A549 (cell line): ENCODE measurements around the gene C20orf173. TPM values are rescaled to one million over a fixed set of nuclear protein-coding genes. Genes with fewer than 3 reads are reported as not detected.

ENCODE experiments used
- ATAC-seq, 2 experiments: fragments of 200-7000 bp in 1 of 2; fragments of >200 bp in 1 of 2; cut with Nextera tagmentation in 1 of 2; cut with Tn5 transposase in 1 of 2; 3 replicates each; pipeline versions ENCODE4 v1.8.0 to v1.9.1; 2018 to 2020; ENCODE audit warnings: mild to moderate bottlenecking in 1 of 2, moderate library complexity in 1 of 2
- CTCF ChIA-PET: fragments of 300-600 bp; sonication (Branson Sonifier 250); formaldehyde crosslinking; extraction: SDS; loops from one replicate; lab custom pipeline; 2021; ENCODE audit warnings: antibody characterized with exemption, inconsistent platforms; lab: Yijun Ruan, JAX
- POLR2A ChIA-PET: fragments of 350-600 bp; formaldehyde crosslinking; extraction: SDS; loops from one replicate; lab custom pipeline; 2021; ENCODE audit warnings: antibody characterized with exemption, inconsistent platforms; lab: Yijun Ruan, JAX
- DNase-seq, 2 experiments: peaks; one replicate each; pipeline versions ENCODE4 v3.0.0 to v3.0.0-alpha.2; 2011 to 2016; ENCODE audit warnings: low read depth in 1 of 2, low spot score in 1 of 2
- FAIRE-seq: peaks from 2 replicates; lab custom pipeline; 2011; peaks lifted over from hg19 to GRCh38; lab: Jason Lieb, UNC
- H3K27ac ChIP-seq, 2 experiments: fragments of >200 bp; sonication (Bioruptor Twin); formaldehyde crosslinking; 3 replicates each; pipeline ENCODE4 v1.5.1; 2016 to 2017
- H3K4me1 ChIP-seq: fragments of >200 bp; sonication (Bioruptor Twin); formaldehyde crosslinking; 3 replicates; pipeline ENCODE4 v1.6.1; 2016
- H3K4me2 ChIP-seq: fragments of >200 bp; sonication (Bioruptor Twin); formaldehyde crosslinking; 3 replicates; pipeline ENCODE4 v1.6.1; 2016
- H3K4me3 ChIP-seq: fragments of >200 bp; sonication (Bioruptor Twin); formaldehyde crosslinking; 3 replicates; pipeline ENCODE4 v1.5.1; 2016
- H3K9me3 ChIP-seq: fragments of >200 bp; sonication (Bioruptor Twin); formaldehyde crosslinking; 3 replicates; pipeline ENCODE4 v1.6.1; 2016
- BCL3 ChIP-seq: fragments of >200 bp; sonication (Bioruptor Twin); formaldehyde crosslinking; IDR thresholded peaks from 3 replicates; pipeline ENCODE4 v1.6.1; 2016
- CBX2 ChIP-seq: fragments of 200-600 bp; sonication (generic); IDR thresholded peaks from 2 replicates; pipeline ENCODE4 v1.6.1; 2016; ENCODE audit warnings: low read depth, mild to moderate bottlenecking, borderline replicate concordance
- CBX8 ChIP-seq: fragments of 200-600 bp; sonication (generic); IDR thresholded peaks from 2 replicates; pipeline ENCODE4 v1.6.1; 2016
- CEBPB ChIP-seq, 2 experiments: fragments of >200 bp in 1 of 2; sonication (Bioruptor Twin) in 1 of 2; formaldehyde crosslinking in 1 of 2; IDR thresholded peaks; 2 replicates each; pipeline ENCODE4 v1.6.1; 2012 to 2016
- EHF ChIP-seq: fragments of 250-450 bp; sonication (Bioruptor Pico); IDR thresholded peaks from 2 replicates; pipeline ENCODE4 v1.5.0; 2020; ENCODE audit warnings: mild to moderate bottlenecking
- EP300 ChIP-seq, 2 experiments: fragments of >200 bp; sonication (Bioruptor Twin); formaldehyde crosslinking; IDR thresholded peaks; 2 replicates in 1 of 2; 3 replicates in 1 of 2; pipeline ENCODE4 v1.6.1; 2016 to 2017
- FOSL2 ChIP-seq, 2 experiments: fragments of 450-650 bp in 1 of 2; fragments of >200 bp in 1 of 2; sonication (Bioruptor Twin) in 1 of 2; formaldehyde crosslinking; IDR thresholded peaks; 2 replicates each; pipeline versions ENCODE4 v1.5.0 to v1.6.1; 2016 to 2020; ENCODE audit warnings: mild to moderate bottlenecking in 1 of 2, moderate library complexity in 1 of 2
- FOXS1 ChIP-seq: fragments of 250-450 bp; sonication (Bioruptor Pico); IDR thresholded peaks from 2 replicates; pipeline ENCODE4 v1.5.0; 2020; ENCODE audit warnings: mild to moderate bottlenecking, moderate library complexity
- HDAC2 ChIP-seq: fragments of 200-600 bp; sonication (generic); IDR thresholded peaks from 2 replicates; pipeline ENCODE4 v1.6.1; 2016
- HOXA7 ChIP-seq: fragments of 250-450 bp; sonication (Bioruptor Pico); IDR thresholded peaks from 2 replicates; pipeline ENCODE4 v1.5.0; 2020; ENCODE audit warnings: mild to moderate bottlenecking, moderate library complexity
- JUNB ChIP-seq: fragments of >200 bp; sonication (Bioruptor Twin); formaldehyde crosslinking; IDR thresholded peaks from 2 replicates; pipeline ENCODE4 v1.6.1; 2016
- KDM5A ChIP-seq: fragments of 200-600 bp; sonication (generic); IDR thresholded peaks from 2 replicates; pipeline ENCODE4 v1.6.1; 2016; ENCODE audit warnings: antibody characterized with exemption, mild to moderate bottlenecking
- NFE2L2 ChIP-seq: fragments of 150-350 bp; conservative IDR thresholded peaks from 2 replicates; pipeline ENCODE4 v1.6.1; 2014; ENCODE audit warnings: low read length
- NPAS2 ChIP-seq: fragments of 250-450 bp; sonication (Bioruptor Pico); IDR thresholded peaks from 2 replicates; pipeline ENCODE4 v1.8.0; 2022; ENCODE audit warnings: mild to moderate bottlenecking, moderate library complexity, borderline replicate concordance
- POLR2AphosphoS2 ChIP-seq: conservative IDR thresholded peaks from 2 replicates; pipeline ENCODE4 v1.6.1; 2012; ENCODE audit warnings: low read length, improper control_type of control experiment, inconsistent platforms
- RAD21 ChIP-seq, 2 experiments: fragments of >200 bp in 1 of 2; sonication (Bioruptor Twin) in 1 of 2; formaldehyde crosslinking in 1 of 2; IDR thresholded peaks in 1 of 2; conservative IDR thresholded peaks in 1 of 2; 2 replicates in 1 of 2; 3 replicates in 1 of 2; pipeline ENCODE4 v1.6.1; 2012 to 2018; ENCODE audit warnings: inconsistent platforms in 1 of 2
- RCOR1 ChIP-seq: fragments of 150-350 bp; IDR thresholded peaks from 2 replicates; pipeline ENCODE4 v1.6.1; 2014; ENCODE audit warnings: antibody characterized with exemption, low read length, low read depth
- REST ChIP-seq: fragments of 200-600 bp; sonication (generic); IDR thresholded peaks from 2 replicates; pipeline ENCODE4 v1.6.1; 2016; ENCODE audit warnings: antibody characterized with exemption, mild to moderate bottlenecking, moderate library complexity
- RNF2 ChIP-seq: fragments of 200-600 bp; sonication (generic); IDR thresholded peaks from 2 replicates; pipeline ENCODE4 v1.6.1; 2016; ENCODE audit warnings: low read depth, mild to moderate bottlenecking, antibody characterized with exemption, moderate library complexity, borderline replicate concordance
- SMC3 ChIP-seq: fragments of >200 bp; sonication (Bioruptor Twin); formaldehyde crosslinking; IDR thresholded peaks from 3 replicates; pipeline ENCODE4 v1.6.1; 2018; ENCODE audit warnings: inconsistent platforms
- ZNF302 ChIP-seq: fragments of 250-450 bp; sonication (Bioruptor Pico); IDR thresholded peaks from 2 replicates; pipeline ENCODE4 v1.9.0; 2021; ENCODE audit warnings: inconsistent platforms, mild to moderate bottlenecking, moderate library complexity
- ZSCAN20 ChIP-seq: fragments of 250-450 bp; sonication (Bioruptor Pico); IDR thresholded peaks from 2 replicates; pipeline ENCODE4 v1.8.0; 2022; ENCODE audit warnings: mild to moderate bottlenecking, moderate library complexity
- WGBS: methylation state at CpG from one replicate; pipeline ENCODE4 v1.1.6; 2017; ENCODE audit errors: missing lambda C conversion rate; 5-methylcytosine and 5-hydroxymethylcytosine counted together
- polyA minus RNA-seq: library from RNA; depleted of rRNA, polyadenylated mRNA; stranded (reverse); fragments of >200 nt; gene quantifications from 2 replicates; pipeline ENCODE4 v1.2.3, GENCODE V29; 2011; rRNA and poly(A)+ RNA removed
- polyA plus RNA-seq, 4 experiments: library from polyadenylated mRNA; depleted of rRNA in 3 of 4; stranded (reverse); fragments of >200 nt; fragmentation: RNase III in 1 of 4; extraction: RNeasy Plus Mini Kit Qiagen cat#74134 plus additional on column Dnase treatment in 1 of 4; gene quantifications; 2 replicates in 3 of 4; 3 replicates in 1 of 4; pipeline ENCODE4 v1.2.3, GENCODE V29; 2011 to 2017
- TF ChIP-seq, protein P1 (sequence below): fragments of >200 bp; sonication (Bioruptor Twin); formaldehyde crosslinking; IDR thresholded peaks from 3 replicates; pipeline ENCODE4 v1.5.1; 2016

C20orf173 gene
- polyA plus RNA-seq (2011; rRNA removed) = not detected in 2 replicates
- not detected in 2 replicates for polyA plus RNA-seq (2012; cell fraction: cytosol; rRNA removed)
- polyA plus RNA-seq (2012; cell fraction: nucleus; rRNA removed) = not detected in 2 replicates
- not detected in 3 replicates for polyA plus RNA-seq (2017; fragmentation: RNase III; extraction: RNeasy Plus Mini Kit Qiagen cat#74134 plus additional on column Dnase treatment)
- not detected in 2 replicates for polyA minus RNA-seq

DNA sequence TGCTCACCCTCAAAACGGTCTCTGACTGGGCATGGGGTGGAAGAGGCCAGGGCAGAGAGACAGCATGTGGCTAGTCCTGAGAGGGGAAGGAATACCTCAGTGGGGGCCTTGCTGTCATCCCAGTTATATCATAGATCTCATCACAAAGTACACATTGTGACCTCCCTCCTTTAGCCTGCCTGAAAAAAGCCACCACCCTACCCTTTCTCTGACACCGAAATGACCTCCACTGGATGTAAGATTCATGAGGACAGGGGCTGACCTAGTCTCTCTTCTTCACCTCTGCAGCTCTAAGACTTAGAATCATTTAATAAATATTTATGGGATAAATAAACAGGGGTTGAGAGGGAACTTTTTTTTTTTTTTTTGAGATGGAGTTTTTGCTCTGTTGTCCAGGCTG lies at the start of gene C20orf173:
C20orf173 (minus strand) TSS at position 101 of the 400 bp plus-strand sequence. CDS start 279 bp downstream, outside the sequence.
- H3K27ac ChIP-seq = no peak within 1 kb of the TSS
- no peak within 1 kb of the TSS for H3K4me3 ChIP-seq
- no peaks in the 10 kb centered on the region for H3K9me3 ChIP-seq
- DNase-seq = no peak
- CTCF ChIA-PET = interaction anchor here (0.5 to 1.5 kb wide), 2 partner anchors 9 to 167 kb away, joined by 3 read pairs; no protein-coding TSS in a partner anchor
- H3K4me2 ChIP-seq = no peak within 1 kb of the TSS
- no peaks in the 10 kb centered on the region for H3K4me1 ChIP-seq
- TF ChIP-seq KDM5A (no peak), SMC3 (no peak), CBX8 (no peak)
- 63% methylated on average over 2 of the region's 2 CpGs for WGBS
- no peak for FAIRE-seq
- POLR2A ChIA-PET = no interaction called here
- ATAC-seq = no peak

GRCh38 chr20:35579196-35579595 lies 49.7 kb upstream of the C20orf173 start:
- ChIA-PET CTCF (interaction anchor here (0.9 to 1.2 kb wide), 3 partner anchors 11 to 13 kb away, joined by 3 read pairs; no protein-coding TSS in a partner anchor), POLR2A (interaction anchor here (0.5 kb wide), 1 partner anchor 133 kb away, joined by 5 read pairs; no protein-coding TSS in a partner anchor)
- ATAC-seq (no peak), DNase-seq (no peak), FAIRE-seq (no peak)
- H3K4me1 ChIP-seq = 0 out of 3 replicates have a peak, but pooled peaks cover 4% of the 10 kb centered on the region
- H3K9me3 ChIP-seq = peaks cover 3% of the 10 kb centered on the region; the same call in 1 of the 3 replicates
- H3K4me2 ChIP-seq = no peak overlapping the region
- WGBS = 96% methylated on average over 6 of the region's 6 CpGs
- H3K27ac ChIP-seq = no peak overlapping the region
- no peak for TF ChIP-seq NFE2L2
- no peak overlapping the region for H3K4me3 ChIP-seq

DNA sequence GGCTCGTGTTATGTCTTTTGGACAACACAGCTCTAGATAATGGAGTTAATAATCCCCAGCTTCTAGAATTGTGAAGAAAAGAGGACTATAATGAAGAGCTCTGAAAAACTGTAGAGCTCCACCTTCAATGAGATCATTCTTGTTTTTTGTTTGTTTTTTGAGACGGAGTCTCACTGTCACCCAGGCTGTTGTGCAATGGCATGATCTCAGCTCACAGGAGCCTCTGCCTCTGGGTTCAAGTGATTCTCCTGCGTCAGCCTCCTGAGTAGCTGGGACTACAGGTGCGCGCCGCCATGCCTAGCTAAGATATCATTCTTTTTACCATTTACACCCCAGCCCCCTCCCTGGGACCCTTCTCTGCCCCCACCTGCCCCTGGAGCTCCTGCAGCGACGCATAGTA lies 49.0 kb upstream of the C20orf173 start:
- ChIA-PET POLR2A (interaction anchor here (0.5 kb wide), 1 partner anchor 134 kb away, joined by 5 read pairs; no protein-coding TSS in a partner anchor), CTCF (interaction anchor here (1.2 kb wide), 2 partner anchors 12 to 14 kb away, joined by 3 read pairs; no protein-coding TSS in a partner anchor)
- Histone ChIP-seq H3K9me3 (peaks cover 8% of the 10 kb centered on the region; the same call in 2 of the 3 replicates), H3K27ac (no peak overlapping the region), H3K4me1 (0 out of 3 replicates have a peak, but pooled peaks cover 4% of the 10 kb centered on the region), H3K4me3 (no peak overlapping the region), H3K4me2 (no peak overlapping the region)
- peak in 1 of 2 experiments; percentile 60; a peak in 2 of 4 replicates for TF ChIP-seq CEBPB (IDR thresholded peaks at IDR 0.05)
- no peak for TF ChIP-seq POLR2AphosphoS2
- no peak for TF ChIP-seq FOSL2 (IDR thresholded peaks at IDR 0.05)
- TF ChIP-seq FOSL2 (CRISPR knock-in tag; IDR thresholded peaks at IDR 0.05) = no peak
- WGBS = 80% methylated on average over 7 of the region's 8 CpGs
- ATAC-seq = no peak; a peak in 1 of 6 replicates
- no peak for DNase-seq
- FAIRE-seq = no peak

GRCh38 chr20:35576816-35577215 lies 47.4 kb upstream of the C20orf173 start:
- no peak for TF ChIP-seq ZSCAN20 (CRISPR knock-in tag)
- no peak for TF ChIP-seq RCOR1
- TF ChIP-seq FOXS1 (CRISPR knock-in tag) = no peak
- TF ChIP-seq EP300 (IDR thresholded peaks at IDR 0.05) = no peak
- no peak for TF ChIP-seq EHF (CRISPR knock-in tag)
- no peak for TF ChIP-seq ZNF302 (CRISPR knock-in tag)
- no peak for TF ChIP-seq BCL3
- no peak for TF ChIP-seq HOXA7 (CRISPR knock-in tag)
- no peak for TF ChIP-seq NPAS2 (CRISPR knock-in tag)
- TF ChIP-seq, protein P1, sequence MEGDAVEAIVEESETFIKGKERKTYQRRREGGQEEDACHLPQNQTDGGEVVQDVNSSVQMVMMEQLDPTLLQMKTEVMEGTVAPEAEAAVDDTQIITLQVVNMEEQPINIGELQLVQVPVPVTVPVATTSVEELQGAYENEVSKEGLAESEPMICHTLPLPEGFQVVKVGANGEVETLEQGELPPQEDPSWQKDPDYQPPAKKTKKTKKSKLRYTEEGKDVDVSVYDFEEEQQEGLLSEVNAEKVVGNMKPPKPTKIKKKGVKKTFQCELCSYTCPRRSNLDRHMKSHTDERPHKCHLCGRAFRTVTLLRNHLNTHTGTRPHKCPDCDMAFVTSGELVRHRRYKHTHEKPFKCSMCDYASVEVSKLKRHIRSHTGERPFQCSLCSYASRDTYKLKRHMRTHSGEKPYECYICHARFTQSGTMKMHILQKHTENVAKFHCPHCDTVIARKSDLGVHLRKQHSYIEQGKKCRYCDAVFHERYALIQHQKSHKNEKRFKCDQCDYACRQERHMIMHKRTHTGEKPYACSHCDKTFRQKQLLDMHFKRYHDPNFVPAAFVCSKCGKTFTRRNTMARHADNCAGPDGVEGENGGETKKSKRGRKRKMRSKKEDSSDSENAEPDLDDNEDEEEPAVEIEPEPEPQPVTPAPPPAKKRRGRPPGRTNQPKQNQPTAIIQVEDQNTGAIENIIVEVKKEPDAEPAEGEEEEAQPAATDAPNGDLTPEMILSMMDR = no peak
- no peak for TF ChIP-seq JUNB
- TF ChIP-seq RAD21 (conservative IDR thresholded peaks at IDR 0.05 in 1 of 2, IDR thresholded peaks at IDR 0.05 in 1 of 2) = no peak
- TF ChIP-seq RNF2 = no peak
- TF ChIP-seq REST = no peak
- TF ChIP-seq HDAC2 = no peak
- TF ChIP-seq CBX2 = no peak
- FAIRE-seq (no peak), DNase-seq (no peak), ATAC-seq (no peak)
- Histone ChIP-seq H3K4me2 (no peak overlapping the region), H3K4me3 (no peak overlapping the region), H3K4me1 (0 out of 3 replicates have a peak, but pooled peaks cover 4% of the 10 kb centered on the region), H3K9me3 (peaks cover 21% of the 10 kb centered on the region; the same call in 2 of the 3 replicates), H3K27ac (no peak overlapping the region)
- 46% methylated on average over 3 of the region's 3 CpGs for WGBS
- ChIA-PET POLR2A (no interaction called here), CTCF (interaction anchor here (0.6 kb wide), 1 partner anchor 14 kb away, joined by 3 read pairs; no protein-coding TSS in a partner anchor)
